ENCODE results near the gene IMPG1.

DNA sequence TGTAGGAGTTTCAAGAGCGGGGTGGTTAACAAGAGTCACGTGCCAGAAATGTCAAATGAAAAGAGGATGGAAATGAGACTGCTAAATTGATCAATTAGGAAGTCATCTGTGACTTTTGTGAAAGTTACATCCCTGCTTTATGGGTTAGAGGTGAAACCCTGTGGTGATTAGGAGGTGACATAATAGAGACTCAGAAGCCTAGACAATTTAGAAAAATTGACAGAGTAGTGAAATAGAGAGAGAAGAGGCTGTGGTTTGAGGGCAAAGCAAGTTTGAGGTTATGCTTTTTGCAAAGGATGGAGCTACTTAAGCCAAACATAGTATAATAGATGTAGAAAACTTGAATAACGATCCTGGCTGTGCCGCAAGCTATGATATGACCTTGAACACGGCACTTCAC, 71.8 kb downstream of the IMPG1 start:
- no peak for TF ChIP-seq CTCF (IDR thresholded peaks at IDR 0.05)
- TF ChIP-seq, protein P1, sequence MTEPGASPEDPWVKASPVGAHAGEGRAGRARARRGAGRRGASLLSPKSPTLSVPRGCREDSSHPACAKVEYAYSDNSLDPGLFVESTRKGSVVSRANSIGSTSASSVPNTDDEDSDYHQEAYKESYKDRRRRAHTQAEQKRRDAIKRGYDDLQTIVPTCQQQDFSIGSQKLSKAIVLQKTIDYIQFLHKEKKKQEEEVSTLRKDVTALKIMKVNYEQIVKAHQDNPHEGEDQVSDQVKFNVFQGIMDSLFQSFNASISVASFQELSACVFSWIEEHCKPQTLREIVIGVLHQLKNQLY (CRISPR knock-in tag; IDR thresholded peaks at IDR 0.05), result no peak
- TF ChIP-seq ZNF121 (CRISPR knock-in tag; IDR thresholded peaks at IDR 0.05), result no peak
- no peak for TF ChIP-seq NR3C1 (CRISPR knock-in tag; conservative IDR thresholded peaks at IDR 0.05; ENCODE audit: low read depth)
- TF ChIP-seq USF1 (CRISPR knock-in tag; IDR thresholded peaks at IDR 0.05), result no peak
- no peak for TF ChIP-seq SP1 (CRISPR knock-in tag; conservative IDR thresholded peaks at IDR 0.05)
- no peak for TF ChIP-seq CREM (CRISPR knock-in tag; IDR thresholded peaks at IDR 0.05)
- TF ChIP-seq TEAD4 (CRISPR knock-in tag; IDR thresholded peaks at IDR 0.05), result no peak
- no peak for TF ChIP-seq ELF4 (CRISPR knock-in tag; IDR thresholded peaks at IDR 0.05; ENCODE audit: low read depth)
- TF ChIP-seq, protein P2, sequence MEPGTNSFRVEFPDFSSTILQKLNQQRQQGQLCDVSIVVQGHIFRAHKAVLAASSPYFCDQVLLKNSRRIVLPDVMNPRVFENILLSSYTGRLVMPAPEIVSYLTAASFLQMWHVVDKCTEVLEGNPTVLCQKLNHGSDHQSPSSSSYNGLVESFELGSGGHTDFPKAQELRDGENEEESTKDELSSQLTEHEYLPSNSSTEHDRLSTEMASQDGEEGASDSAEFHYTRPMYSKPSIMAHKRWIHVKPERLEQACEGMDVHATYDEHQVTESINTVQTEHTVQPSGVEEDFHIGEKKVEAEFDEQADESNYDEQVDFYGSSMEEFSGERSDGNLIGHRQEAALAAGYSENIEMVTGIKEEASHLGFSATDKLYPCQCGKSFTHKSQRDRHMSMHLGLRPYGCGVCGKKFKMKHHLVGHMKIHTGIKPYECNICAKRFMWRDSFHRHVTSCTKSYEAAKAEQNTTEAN (CRISPR knock-in tag; IDR thresholded peaks at IDR 0.05), result no peak
- TF ChIP-seq GTF2I (CRISPR knock-in tag; conservative IDR thresholded peaks at IDR 0.05), result no peak
- TF ChIP-seq, protein P3, sequence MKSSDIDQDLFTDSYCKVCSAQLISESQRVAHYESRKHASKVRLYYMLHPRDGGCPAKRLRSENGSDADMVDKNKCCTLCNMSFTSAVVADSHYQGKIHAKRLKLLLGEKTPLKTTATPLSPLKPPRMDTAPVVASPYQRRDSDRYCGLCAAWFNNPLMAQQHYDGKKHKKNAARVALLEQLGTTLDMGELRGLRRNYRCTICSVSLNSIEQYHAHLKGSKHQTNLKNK (CRISPR knock-in tag; IDR thresholded peaks at IDR 0.05), result no peak
- no peak for TF ChIP-seq JUN (CRISPR knock-in tag; IDR thresholded peaks at IDR 0.05)
- TF ChIP-seq EMX1 (CRISPR knock-in tag; IDR thresholded peaks at IDR 0.05), result no peak
